ENCODE results near the gene WDR59. TPM values are rescaled to one million over a fixed set of nuclear protein-coding genes. Genes with fewer than 3 reads are reported as not detected.

The WDR59 gene
- polyA plus RNA-seq, 1 donor (not counting 4 experiments of a cell fraction or from before 2014, with no cell fraction given) = 59.7 TPM

DNA sequence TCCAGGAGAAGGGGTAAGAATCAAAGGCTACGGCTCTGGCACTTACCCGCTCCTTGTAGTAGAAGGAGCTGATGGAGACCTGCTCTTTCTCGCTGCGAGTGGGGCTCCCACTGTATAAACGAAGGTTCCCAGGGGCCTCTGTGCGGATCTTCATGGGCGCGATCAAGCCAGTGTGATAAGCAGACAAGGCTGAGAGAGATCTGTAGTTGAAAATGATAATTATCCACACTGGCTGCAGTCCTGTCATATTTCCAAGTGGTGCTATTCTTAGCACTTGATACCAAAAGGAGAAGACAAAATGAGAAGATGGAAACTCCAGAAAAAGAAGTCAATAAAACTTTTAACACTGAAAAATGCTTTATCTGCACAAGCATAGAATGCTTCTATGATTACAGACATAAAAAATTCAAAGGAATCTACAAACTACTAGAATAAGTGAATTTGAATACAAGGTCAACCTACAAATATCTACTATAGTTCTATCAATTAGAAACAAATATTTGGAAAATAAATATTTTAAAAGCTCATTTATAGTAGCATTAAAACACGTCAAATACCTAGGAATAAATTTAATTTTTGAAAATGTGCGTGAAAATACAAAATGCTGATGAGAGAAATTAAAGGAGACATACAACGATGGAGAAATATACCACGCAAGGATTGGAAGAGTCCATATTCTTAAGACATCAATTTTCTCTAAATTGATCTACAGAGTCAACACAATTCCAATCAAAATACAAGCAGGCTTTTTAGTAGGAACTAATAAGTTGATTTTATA is 80.8 kb downstream of the WDR59 start:
- no peak for FAIRE-seq
- peaks cover 3 to 5% of the 10 kb centered on the region in 2 experiments for H3K36me3 ChIP-seq (ENCODE audit: control insufficient read depth in 2 of 2, extremely low read depth in 1 of 2, insufficient read depth in 2 of 2, low read length in 2 of 2)

GRCh38 chr16:74903120-74903519 is 81.8 kb downstream of the WDR59 start:
- no peaks in the 10 kb centered on the region for H3K4me1 ChIP-seq (ENCODE audit: control insufficient read depth, extremely low read depth, insufficient read depth, low read length)
- no peak overlapping the region for H3K9ac ChIP-seq (ENCODE audit: control insufficient read depth, extremely low read depth, insufficient read depth, low read length)
- dilution Hi-C loops (cut with MboI; ENCODE audit: extremely low pct_ligation_motif_present, low sequenced_read_pairs) = no loop called here
- no peak overlapping the region for H3K27ac ChIP-seq (ENCODE audit: control insufficient read depth, insufficient read depth, low read length)
- no peaks in the 10 kb centered on the region for H3K27me3 ChIP-seq (ENCODE audit: control insufficient read depth, extremely low read depth, insufficient read depth, low read length)
- TF ChIP-seq CTCF (optimal IDR thresholded peaks at IDR 0.05 in 1 of 3, IDR thresholded peaks at IDR 0.05 in 1 of 3, conservative IDR thresholded peaks at IDR 0.05 in 1 of 3; ENCODE audit: extremely low read depth in 1 of 3, insufficient read depth in 2 of 3, low read length in 3 of 3) (no peak), EZH2 (IDR thresholded peaks at IDR 0.05; ENCODE audit: low read length) (no peak)
- no peak for DNase-seq (ENCODE audit: low read depth, low spot score)
- no peak for FAIRE-seq
- H3K4me2 ChIP-seq (ENCODE audit: control insufficient read depth, extremely low read depth, insufficient read depth, low read depth, low read length) = no peak overlapping the region
- H3K36me3 ChIP-seq (ENCODE audit: control insufficient read depth in 2 of 2, extremely low read depth in 1 of 2, insufficient read depth in 2 of 2, low read length in 2 of 2) = peaks cover 5 to 6% of the 10 kb centered on the region in 2 experiments
- no peak overlapping the region for H2AFZ ChIP-seq (ENCODE audit: control insufficient read depth, low read length)
- H4K20me1 ChIP-seq (ENCODE audit: control insufficient read depth, extremely low read depth, insufficient read depth, low read length) = no peaks in the 10 kb centered on the region
- H3K9me3 ChIP-seq (ENCODE audit: control insufficient read depth, low read depth, low read length) = no peaks in the 10 kb centered on the region
- no peaks in the 10 kb centered on the region for H3K79me2 ChIP-seq (ENCODE audit: control insufficient read depth, insufficient read depth, low read length)
- no peaks in the 10 kb centered on the region for H3K9me1 ChIP-seq (ENCODE audit: control insufficient read depth, extremely low read depth, insufficient read depth, low read length)
- no peak overlapping the region for H3K4me3 ChIP-seq (ENCODE audit: control insufficient read depth in 2 of 3, extremely low read depth in 1 of 3, insufficient read depth in 2 of 3, low read depth in 1 of 3, low read length in 3 of 3)

More for the DNA sequence above, 80.8 kb downstream of the WDR59 start:
- Histone ChIP-seq H3K4me1 (ENCODE audit: control insufficient read depth, extremely low read depth, insufficient read depth, low read length) (no peaks in the 10 kb centered on the region), H3K27me3 (ENCODE audit: control insufficient read depth, extremely low read depth, insufficient read depth, low read length) (no peaks in the 10 kb centered on the region), H2AFZ (ENCODE audit: control insufficient read depth, low read length) (no peak overlapping the region), H3K27ac (ENCODE audit: control insufficient read depth, insufficient read depth, low read length) (no peak overlapping the region), H3K4me2 (ENCODE audit: control insufficient read depth, extremely low read depth, insufficient read depth, low read depth, low read length) (no peak overlapping the region), H3K4me3 (ENCODE audit: control insufficient read depth in 2 of 3, extremely low read depth in 1 of 3, insufficient read depth in 2 of 3, low read depth in 1 of 3, low read length in 3 of 3) (no peak overlapping the region), H3K9me1 (ENCODE audit: control insufficient read depth, extremely low read depth, insufficient read depth, low read length) (no peaks in the 10 kb centered on the region), H4K20me1 (ENCODE audit: control insufficient read depth, extremely low read depth, insufficient read depth, low read length) (no peaks in the 10 kb centered on the region), H3K9ac (ENCODE audit: control insufficient read depth, extremely low read depth, insufficient read depth, low read length) (no peak overlapping the region), H3K79me2 (ENCODE audit: control insufficient read depth, insufficient read depth, low read length) (no peaks in the 10 kb centered on the region), H3K9me3 (ENCODE audit: control insufficient read depth, low read depth, low read length) (no peaks in the 10 kb centered on the region)
- dilution Hi-C loops (cut with MboI; ENCODE audit: extremely low pct_ligation_motif_present, low sequenced_read_pairs) = no loop called here
- DNase-seq (ENCODE audit: low read depth, low spot score) = no peak
- no peak for TF ChIP-seq EZH2 (IDR thresholded peaks at IDR 0.05; ENCODE audit: low read length)
- TF ChIP-seq CTCF (optimal IDR thresholded peaks at IDR 0.05 in 1 of 3, IDR thresholded peaks at IDR 0.05 in 1 of 3, conservative IDR thresholded peaks at IDR 0.05 in 1 of 3; ENCODE audit: extremely low read depth in 1 of 3, insufficient read depth in 2 of 3, low read length in 3 of 3) = no peak

Data from keratinocyte (primary cell).